Cardiac fibroblast (primary cell): ENCODE data around the gene SVOPL.
A peak's percentile ranks its signal among the peaks of the same experiment; 100 is the strongest.
"Not testable (repeated sequence)": the region's sequence is repeated elsewhere in the genome, so short reads cannot be mapped to it uniquely, and the experiment has no call there.

Experiments used
- DNase-seq, 2 donors: peaks; one replicate each; pipeline versions ENCODE4 v3.0.0 to v3.0.0-alpha.2; 2010; ENCODE audit warnings: low read depth in 2 of 2
- H3K4me3 ChIP-seq, 2 donors: replicated peaks in 1 of 2; 1 replicate in 1 of 2; 2 replicates in 1 of 2; pipeline ENCODE4 v1.5.1; 2011; ENCODE audit warnings: low read depth in 2 of 2, low read length in 2 of 2, mild to moderate bottlenecking in 2 of 2, moderate library complexity in 1 of 2
- CTCF ChIP-seq: IDR thresholded peaks from one replicate; pipeline ENCODE4 v1.5.1; 2011; ENCODE audit warnings: low read depth, mild to moderate bottlenecking, low read length, inconsistent platforms

SVOPL gene

GRCh38 chr7:138739859-138740258, 38.7 kb upstream of the SVOPL start:
- no peak for TF ChIP-seq CTCF
- no peak for DNase-seq
- H3K4me3 ChIP-seq, result no peak overlapping the region

- peak; percentile 93 for TF ChIP-seq CTCF
- H3K4me3 ChIP-seq, result no peak overlapping the region
- DNase-seq, result peak; percentile 89 to 91
These were observed 37.6 kb upstream of the SVOPL start for GRCh38 chr7:138738551-138739335.

GRCh38 chr7:138738114-138738513, 37.0 kb upstream of the SVOPL start:
- no peak for DNase-seq
- H3K4me3 ChIP-seq, result no peak overlapping the region
- TF ChIP-seq CTCF, result no peak

GRCh38 chr7:138735399-138735798, 34.2 kb upstream of the SVOPL start:
- no peak overlapping the region for H3K4me3 ChIP-seq
- no peak for TF ChIP-seq CTCF
- no peak for DNase-seq

- not testable (repeated sequence) for DNase-seq
These were observed 30.6 kb upstream of the SVOPL start for GRCh38 chr7:138731733-138732132.

GRCh38 chr7:138729444-138729843, 28.3 kb upstream of the SVOPL start:
- no peak overlapping the region for H3K4me3 ChIP-seq
- DNase-seq, result no peak
- TF ChIP-seq CTCF, result no peak

More at GRCh38 chr7:138731733-138732132, 30.6 kb upstream of the SVOPL start:
- H3K4me3 ChIP-seq, result not testable (repeated sequence)

GRCh38 chr7:138727336-138728099, 26.4 kb upstream of the SVOPL start:
- no peak for DNase-seq
- no peak for TF ChIP-seq CTCF
- no peak overlapping the region for H3K4me3 ChIP-seq
